Endothelial cell of umbilical vein (primary cell): ENCODE data around the gene CHMP1B. TPM values are rescaled to one million over a fixed set of nuclear protein-coding genes. Genes with fewer than 3 reads are reported as not detected.

Experiments used
- BruUV-seq: library from RNA; stranded (reverse); fragments of 400-500 nt; replicated peaks from 2 replicates; lab custom pipeline; 2021; lab: Mats Ljungman, UMichigan
- CTCF ChIA-PET: fragments of 300-600, 350-600 bp; sonication (Branson Sonifier 250); formaldehyde crosslinking; loops from one replicate; lab custom pipeline; 2021; ENCODE audit warnings: antibody characterized with exemption, inconsistent platforms; lab: Charles Lee
- POLR2A ChIA-PET: fragments of 300-600, 350-600 bp; sonication (Branson Sonifier 250); formaldehyde crosslinking; loops from one replicate; lab custom pipeline; 2021; ENCODE audit warnings: antibody characterized with exemption, inconsistent platforms; lab: Charles Lee
- DNase-seq: peaks from one replicate; pipeline ENCODE4 v3.0.0-alpha.2; 2011; ENCODE audit warnings: low read depth, low spot score
- FAIRE-seq: peaks from 2 replicates; lab custom pipeline; 2011; peaks lifted over from hg19 to GRCh38; lab: Jason Lieb, UNC
- H2AFZ ChIP-seq: 2 replicates; pipeline ENCODE4 v1.6.0; 2012; ENCODE audit warnings: low read depth, low read length, control low read depth, inconsistent platforms
- H3K27ac ChIP-seq: 2 replicates; pipeline ENCODE4 v1.5.1; 2011; ENCODE audit warnings: low read depth, mild to moderate bottlenecking, control low read depth, low read length, moderate library complexity; ENCODE audit not compliant: insufficient read depth
- H3K27me3 ChIP-seq, 2 experiments: 2 replicates each; pipeline versions ENCODE4 v1.6.0 to v1.6.1; 2011; ENCODE audit warnings: low read length in 2 of 2, mixed read lengths in 1 of 2; ENCODE audit not compliant: control insufficient read depth in 2 of 2, insufficient read depth in 2 of 2
- H3K36me3 ChIP-seq, 2 experiments: 2 replicates in 1 of 2; 3 replicates in 1 of 2; pipeline ENCODE4 v1.5.1; 2011; ENCODE audit warnings: low read length in 2 of 2, mild to moderate bottlenecking in 1 of 2, moderate library complexity in 1 of 2; ENCODE audit not compliant: control insufficient read depth in 2 of 2, insufficient read depth in 2 of 2; ENCODE audit errors: extremely low read depth in 1 of 2
- H3K4me1 ChIP-seq: 3 replicates; pipeline ENCODE4 v1.5.1; 2011; ENCODE audit warnings: mild to moderate bottlenecking, low read length; ENCODE audit not compliant: control insufficient read depth, insufficient read depth; ENCODE audit errors: extremely low read depth
- H3K4me2 ChIP-seq: 2 replicates; pipeline ENCODE4 v1.6.1; 2011; ENCODE audit warnings: low read length, control low read depth, mixed read lengths; ENCODE audit not compliant: insufficient read depth
- H3K4me3 ChIP-seq, 3 experiments: fragments of 200-600 bp in 1 of 3; sonication (generic), shearing (Covaris generic) in 1 of 3; replicated peaks in 1 of 3; 2 replicates each; pipeline ENCODE4 v1.5.1; 2011 to 2016; ENCODE audit warnings: control low read depth in 3 of 3, low read length in 3 of 3, mild to moderate bottlenecking in 2 of 3, inconsistent platforms in 1 of 3, low read depth in 1 of 3, moderate library complexity in 1 of 3; ENCODE audit not compliant: insufficient read depth in 1 of 3
- H3K79me2 ChIP-seq: 2 replicates; pipeline ENCODE4 v1.6.0; 2012; ENCODE audit warnings: low read length, inconsistent platforms; ENCODE audit not compliant: control insufficient read depth, insufficient read depth
- H3K9ac ChIP-seq: replicated peaks from 2 replicates; pipeline ENCODE3; 2011; ENCODE audit warnings: low read length, control low read depth; ENCODE audit not compliant: insufficient read depth; ENCODE audit errors: extremely low read depth
- H3K9me1 ChIP-seq: replicated peaks from 3 replicates; pipeline ENCODE4 v1.6.0; 2011; ENCODE audit warnings: mild to moderate bottlenecking, low read length; ENCODE audit not compliant: control insufficient read depth, insufficient read depth; ENCODE audit errors: extremely low read depth
- H3K9me3 ChIP-seq: replicated peaks from 2 replicates; pipeline ENCODE4 v1.5.1; 2012; ENCODE audit warnings: low read length, inconsistent platforms; ENCODE audit not compliant: control insufficient read depth, insufficient read depth
- H4K20me1 ChIP-seq: replicated peaks from 2 replicates; pipeline ENCODE3; 2011; ENCODE audit warnings: mild to moderate bottlenecking, low read length; ENCODE audit not compliant: control insufficient read depth, insufficient read depth; ENCODE audit errors: extremely low read depth
- CTCF ChIP-seq, 2 donors: IDR thresholded peaks; 1 replicate in 1 of 2; 2 replicates in 1 of 2; pipeline ENCODE4 v1.5.1; 2011; ENCODE audit warnings: low read length in 2 of 2, mild to moderate bottlenecking in 2 of 2, moderate library complexity in 2 of 2, control low read depth in 1 of 2, inconsistent platforms in 1 of 2, low read depth in 1 of 2; ENCODE audit not compliant: insufficient read depth in 1 of 2; ENCODE audit errors: extremely low read depth in 1 of 2
- FOS ChIP-seq: IDR thresholded peaks from 2 replicates; pipeline ENCODE4 v1.6.1; 2011; ENCODE audit warnings: mild to moderate bottlenecking, low read length, moderate library complexity, borderline replicate concordance; ENCODE audit not compliant: insufficient read depth
- GATA2 ChIP-seq: IDR thresholded peaks from 2 replicates; pipeline ENCODE4 v1.7.0; 2011; ENCODE audit warnings: low read depth, mild to moderate bottlenecking, moderate library complexity, mixed read lengths, low read length; ENCODE audit not compliant: insufficient read length, insufficient read depth
- MAX ChIP-seq: IDR thresholded peaks from 2 replicates; pipeline ENCODE4 v1.6.1; 2011; ENCODE audit not compliant: insufficient read depth, insufficient read length
- MYC ChIP-seq: IDR thresholded peaks from one replicate; pipeline ENCODE4 v1.6.1; 2011; ENCODE audit warnings: mild to moderate bottlenecking, low read depth, low read length
- POLR2A ChIP-seq: IDR thresholded peaks from 2 replicates; pipeline ENCODE4 v1.6.1; 2012; ENCODE audit warnings: low read depth, mild to moderate bottlenecking, control low read depth, low read length
- POLR2AphosphoS5 ChIP-seq: IDR thresholded peaks from 2 replicates; pipeline ENCODE4 v1.6.1; 2012; ENCODE audit warnings: low read depth, mild to moderate bottlenecking, control low read depth, low read length, moderate library complexity; ENCODE audit not compliant: insufficient read depth
- dilution Hi-C: fragments of 300-500 bp; cut with MboI; formaldehyde crosslinking; loops from one replicate; pipeline ENCODE4 v1.15.0; 2019; ENCODE audit warnings: low sequenced_read_pairs; ENCODE audit not compliant: extremely low pct_ligation_motif_present
- intact Hi-C: fragments of 100-400 bp; cut with micrococcal nuclease; formaldehyde crosslinking; loops from one replicate; pipeline ENCODE4 v1.10.0; 2022
- polyA plus RNA-seq, 4 experiments: library from polyadenylated mRNA; depleted of rRNA in 3 of 4; stranded (reverse) in 3 of 4; unstranded in 1 of 4; fragments of >200 nt; gene quantifications; 2 replicates each; pipeline versions ENCODE4 v1.2.1 to v1.2.3, GENCODE V29; 2011 to 2012; ENCODE audit warnings: missing spikeins in 1 of 4
- total RNA-seq: library from RNA; stranded (reverse); gene quantifications from 2 replicates; pipeline ENCODE4 v1.2.3, GENCODE V29; 2021

The CHMP1B gene
- total and polyA plus RNA-seq, 2 donors (not counting 3 experiments of a cell fraction or from before 2014, with no cell fraction given): 24.0 to 27.0 TPM

GRCh38 chr18:11899063-11899462, 47.9 kb downstream of the CHMP1B start:
- Histone ChIP-seq H3K9me1 (no peaks in the 10 kb centered on the region), H3K27me3 (no peaks in the 10 kb centered on the region), H3K27ac (no peak overlapping the region), H3K36me3 (peaks cover 0 to 6% of the 10 kb centered on the region in 2 experiments), H3K79me2 (no peaks in the 10 kb centered on the region), H3K4me3 (no peak overlapping the region), H3K4me2 (no peak overlapping the region), H3K4me1 (no peaks in the 10 kb centered on the region), H3K9ac (no peak overlapping the region), H4K20me1 (no peaks in the 10 kb centered on the region), H3K9me3 (no peaks in the 10 kb centered on the region), H2AFZ (no peak overlapping the region)
- ChIA-PET CTCF (no interaction called here), POLR2A (no interaction called here)
- dilution Hi-C loops (no loop called here), intact Hi-C loops (no loop called here)
- TF ChIP-seq POLR2AphosphoS5 (no peak), POLR2A (no peak), GATA2 (no peak), FOS (no peak), MYC (no peak), MAX (no peak), CTCF (IDR thresholded peaks at IDR 0.05; ENCODE audit: extremely low read depth in 1 of 2, insufficient read depth in 1 of 2, low read depth in 1 of 2, low read length in 2 of 2) (no peak)
- no TSS peak for BruUV-seq
- DNase-seq: no peak
- no peak for FAIRE-seq
